Head of caudate nucleus (tissue), 42 donors: ENCODE data around the gene CEACAM7.
A peak's percentile ranks its signal among the peaks of the same experiment; 100 is the strongest.
"Not testable (repeated sequence)": the region's sequence is repeated elsewhere in the genome, so short reads cannot be mapped to it uniquely, and the experiment has no call there.

Source experiments
- DNase-seq, 42 donors: peaks; one replicate each; pipeline versions ENCODE4 v3.0.0 to v3.0.0-alpha.2; 2020 to 2021; ENCODE audit warnings: mixed read lengths in 7 of 42
- intact Hi-C: fragments of 100-400 bp; cut with DNase I; formaldehyde crosslinking; loops from one replicate; pipeline ENCODE4 v1.15.0; 2022

CEACAM7 gene

GRCh38 chr19:41688098-41688497, at the start of gene CEACAM7:
TSS of gene CEACAM7 (minus strand) at chr19:41688270. CDS start at chr19:41688165, 105 bp downstream.
- intact Hi-C loops = no loop called here
- no peak for DNase-seq

- no peak for DNase-seq
- intact Hi-C loops = no loop called here
Measured at GRCh38 chr19:41735071-41735600, 47.1 kb upstream of the CEACAM7 start.

- DNase-seq = no peak
- intact Hi-C loops = no loop called here
Measured at GRCh38 chr19:41734585-41734984, 46.5 kb upstream of the CEACAM7 start.

GRCh38 chr19:41734156-41734555, 46.1 kb upstream of the CEACAM7 start:
- no peak for DNase-seq
- intact Hi-C loops = no loop called here

GRCh38 chr19:41726493-41726892, 38.4 kb upstream of the CEACAM7 start:
- no peak for DNase-seq
- intact Hi-C loops = no loop called here

GRCh38 chr19:41720103-41720502, 32.0 kb upstream of the CEACAM7 start:
- no peak for DNase-seq
- intact Hi-C loops = no loop called here

GRCh38 chr19:41718761-41719160, 30.7 kb upstream of the CEACAM7 start:
- no peak for DNase-seq
- intact Hi-C loops = no loop called here

GRCh38 chr19:41714598-41714997, 26.5 kb upstream of the CEACAM7 start:
- intact Hi-C loops = no loop called here
- no peak for DNase-seq

- DNase-seq = peak in 1 of 42 donors; percentile 20
- intact Hi-C loops = no loop called here
Measured at GRCh38 chr19:41711376-41712261, 23.5 kb upstream of the CEACAM7 start.

GRCh38 chr19:41709951-41710645, 22.0 kb upstream of the CEACAM7 start:
- DNase-seq = no peak
- intact Hi-C loops = no loop called here

- intact Hi-C loops, DNase-seq: not testable (repeated sequence)
Measured at GRCh38 chr19:41709516-41709915, 21.4 kb upstream of the CEACAM7 start.

- intact Hi-C loops = no loop called here
- peak in 1 of 42 donors; percentile 12 for DNase-seq
Measured at GRCh38 chr19:41708481-41708880, 20.4 kb upstream of the CEACAM7 start, which contains the start of gene CEACAM5. TSS of gene CEACAM5 (plus strand) at chr19:41708626. CDS start at chr19:41708732, 106 bp downstream.

GRCh38 chr19:41707871-41708371, 19.9 kb upstream of the CEACAM7 start:
- intact Hi-C loops = no loop called here

GRCh38 chr19:41707502-41707812, 19.4 kb upstream of the CEACAM7 start:
- intact Hi-C loops = no loop called here
- DNase-seq = no peak

More at GRCh38 chr19:41707871-41708371, 19.9 kb upstream of the CEACAM7 start:
- peak in 1 of 42 donors; percentile 28 for DNase-seq

- intact Hi-C loops = no loop called here
- peak in 38 of 42 donors; percentile 7 to 62 (median 30) for DNase-seq
Measured at GRCh38 chr19:41706741-41707501, 18.9 kb upstream of the CEACAM7 start.

- DNase-seq = peak in 1 of 42 donors; percentile 34
- intact Hi-C loops = no loop called here
Measured at GRCh38 chr19:41705393-41706174, 17.5 kb upstream of the CEACAM7 start.

GRCh38 chr19:41703602-41704293, 15.7 kb upstream of the CEACAM7 start:
- DNase-seq = peak in 2 of 42 donors; percentile 18

GRCh38 chr19:41702171-41702651, 14.1 kb upstream of the CEACAM7 start:
- intact Hi-C loops = no loop called here
- no peak for DNase-seq

More at GRCh38 chr19:41703602-41704293, 15.7 kb upstream of the CEACAM7 start:
- intact Hi-C loops = no loop called here
